ENCODE results near the gene MRPS9. TPM values are rescaled to one million over a fixed set of nuclear protein-coding genes. Genes with fewer than 3 reads are reported as not detected.
A peak's percentile ranks its signal among the peaks of the same experiment; 100 is the strongest.

Gene MRPS9
- total and polyA plus RNA-seq, 2 donors (not counting 3 experiments of a cell fraction or from before 2014, with no cell fraction given): 14.5 to 23.9 TPM

DNA sequence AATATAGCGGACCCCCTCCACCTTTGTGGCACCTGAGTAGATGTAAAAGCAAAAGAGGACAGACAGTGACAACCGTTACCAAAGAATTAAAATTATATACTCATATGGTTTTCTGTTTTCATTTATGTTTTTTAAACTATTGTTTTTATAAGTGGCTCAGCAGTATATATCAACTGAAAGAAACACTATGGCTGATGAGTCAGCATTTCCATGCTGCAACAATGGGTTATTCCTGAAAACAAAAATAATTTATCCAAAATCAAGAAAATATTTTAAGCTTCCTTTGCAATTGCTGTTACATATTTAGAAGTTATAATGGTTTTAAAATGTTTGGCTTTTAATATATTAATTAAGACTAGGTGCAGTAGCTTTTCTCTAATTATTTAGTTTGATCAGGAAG is 17.7 kb downstream of the MRPS9 start:
- CTCF ChIA-PET: interaction anchor here (0.6 kb wide), 1 partner anchor 18 kb away, joined by 3 read pairs; the partner anchor contains the start of gene MRPS9

More for the DNA sequence above, 17.7 kb downstream of the MRPS9 start:
- no peaks in the 10 kb centered on the region for H3K4me1 ChIP-seq (ENCODE audit: control insufficient read depth, extremely low read depth, insufficient read depth, low read length)
- no peak overlapping the region for H3K27ac ChIP-seq (ENCODE audit: insufficient read depth, low read depth, low read length)
- DNase-seq (ENCODE audit: low read depth, low spot score) (peak; percentile 59), FAIRE-seq (no peak)
- H3K36me3 ChIP-seq (ENCODE audit: control insufficient read depth in 2 of 2, extremely low read depth in 1 of 2, insufficient read depth in 2 of 2, low read length in 2 of 2): no peaks in the 10 kb centered on the region
- TF ChIP-seq GATA2 (IDR thresholded peaks at IDR 0.05; ENCODE audit: insufficient read depth, insufficient read length, low read depth, low read length) (no peak), POLR2AphosphoS5 (IDR thresholded peaks at IDR 0.05; ENCODE audit: insufficient read depth, low read depth, low read length) (no peak), MYC (IDR thresholded peaks at IDR 0.05; ENCODE audit: low read depth, low read length) (no peak), EZH2 (IDR thresholded peaks at IDR 0.05; ENCODE audit: borderline replicate concordance, low read depth, low read length, severe bottlenecking) (no peak), FOS (IDR thresholded peaks at IDR 0.05; ENCODE audit: borderline replicate concordance, insufficient read depth, low read length) (no peak), POLR2A (IDR thresholded peaks at IDR 0.05; ENCODE audit: low read depth, low read length) (no peak), JUN (IDR thresholded peaks at IDR 0.05; ENCODE audit: borderline replicate concordance, insufficient read depth, insufficient read length, low read depth) (no peak)
- TF ChIP-seq, protein P1, sequence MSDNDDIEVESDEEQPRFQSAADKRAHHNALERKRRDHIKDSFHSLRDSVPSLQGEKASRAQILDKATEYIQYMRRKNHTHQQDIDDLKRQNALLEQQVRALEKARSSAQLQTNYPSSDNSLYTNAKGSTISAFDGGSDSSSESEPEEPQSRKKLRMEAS (IDR thresholded peaks at IDR 0.05; ENCODE audit: insufficient read depth, insufficient read length): no peak
- TF ChIP-seq, protein P2, sequence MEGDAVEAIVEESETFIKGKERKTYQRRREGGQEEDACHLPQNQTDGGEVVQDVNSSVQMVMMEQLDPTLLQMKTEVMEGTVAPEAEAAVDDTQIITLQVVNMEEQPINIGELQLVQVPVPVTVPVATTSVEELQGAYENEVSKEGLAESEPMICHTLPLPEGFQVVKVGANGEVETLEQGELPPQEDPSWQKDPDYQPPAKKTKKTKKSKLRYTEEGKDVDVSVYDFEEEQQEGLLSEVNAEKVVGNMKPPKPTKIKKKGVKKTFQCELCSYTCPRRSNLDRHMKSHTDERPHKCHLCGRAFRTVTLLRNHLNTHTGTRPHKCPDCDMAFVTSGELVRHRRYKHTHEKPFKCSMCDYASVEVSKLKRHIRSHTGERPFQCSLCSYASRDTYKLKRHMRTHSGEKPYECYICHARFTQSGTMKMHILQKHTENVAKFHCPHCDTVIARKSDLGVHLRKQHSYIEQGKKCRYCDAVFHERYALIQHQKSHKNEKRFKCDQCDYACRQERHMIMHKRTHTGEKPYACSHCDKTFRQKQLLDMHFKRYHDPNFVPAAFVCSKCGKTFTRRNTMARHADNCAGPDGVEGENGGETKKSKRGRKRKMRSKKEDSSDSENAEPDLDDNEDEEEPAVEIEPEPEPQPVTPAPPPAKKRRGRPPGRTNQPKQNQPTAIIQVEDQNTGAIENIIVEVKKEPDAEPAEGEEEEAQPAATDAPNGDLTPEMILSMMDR (IDR thresholded peaks at IDR 0.05; ENCODE audit: extremely low read depth in 1 of 2, insufficient read depth in 1 of 2, low read depth in 1 of 2, low read length in 2 of 2): no peak
- no peak overlapping the region for H3K4me2 ChIP-seq (ENCODE audit: insufficient read depth, low read length)
- peaks cover 5% of the 10 kb centered on the region for H3K79me2 ChIP-seq (ENCODE audit: control insufficient read depth, insufficient read depth, low read length)
- H3K9ac ChIP-seq (replicated peaks; ENCODE audit: extremely low read depth, insufficient read depth, low read length): no peak overlapping the region
- POLR2A ChIA-PET: no interaction called here
- no peaks in the 10 kb centered on the region for H4K20me1 ChIP-seq (replicated peaks; ENCODE audit: control insufficient read depth, extremely low read depth, insufficient read depth, low read length)
- no TSS peak for BruUV-seq (replicated peaks)
- H3K4me3 ChIP-seq (replicated peaks in 1 of 3; ENCODE audit: insufficient read depth in 1 of 3, low read depth in 1 of 3, low read length in 3 of 3): no peak overlapping the region
- intact Hi-C loops (cut with micrococcal nuclease): no loop called here
- no peaks in the 10 kb centered on the region for H3K27me3 ChIP-seq (ENCODE audit: control insufficient read depth in 2 of 2, insufficient read depth in 2 of 2, low read length in 2 of 2)
- H2AFZ ChIP-seq (ENCODE audit: low read depth, low read length): no peak overlapping the region
- dilution Hi-C loops (cut with MboI; ENCODE audit: extremely low pct_ligation_motif_present, low sequenced_read_pairs): no loop called here
- H3K9me3 ChIP-seq (replicated peaks; ENCODE audit: control insufficient read depth, insufficient read depth, low read length): no peaks in the 10 kb centered on the region
- no peaks in the 10 kb centered on the region for H3K9me1 ChIP-seq (replicated peaks; ENCODE audit: control insufficient read depth, extremely low read depth, insufficient read depth, low read length)

Data from endothelial cell of umbilical vein (primary cell).